B cell (primary cell): Measurements from ENCODE around the gene ARL2.

ENCODE experiments used
- CTCF ChIP-seq: fragments of 200-600 bp; IDR thresholded peaks from one replicate; pipeline ENCODE4 v1.8.0; 2022; ENCODE audit warnings: antibody characterized with exemption, mild to moderate bottlenecking
- EZH2 ChIP-seq: IDR thresholded peaks from 2 replicates; pipeline ENCODE4 v1.6.1; 2012; ENCODE audit warnings: borderline replicate concordance, low read depth, mild to moderate bottlenecking, moderate library complexity, low read length; ENCODE audit not compliant: insufficient read depth, poor library complexity, severe bottlenecking

- TF ChIP-seq CTCF (no peak), EZH2 (no peak)
Measured at GRCh38 chr11:65021003-65021402, 7.0 kb downstream of the ARL2 start.
